ENCODE data around the gene CYP8B1. TPM values are rescaled to one million over a fixed set of nuclear protein-coding genes. Genes with fewer than 3 reads are reported as not detected.

Gene CYP8B1
- total RNA-seq, 1 experiment from 2014 or later, result 0.12 TPM

- ChIA-PET RAD21 (ENCODE audit: low non-redundant PET in 1 of 2, low total read pairs in 2 of 2, uncharacterized antibody in 2 of 2, unreplicated experiment in 2 of 2) (no interaction called here), POLR2A (no interaction called here), CTCF (no interaction called here)
- H4K20me1 ChIP-seq (ENCODE audit: insufficient read depth), result no peaks in the 10 kb centered on the region
- no peak overlapping the region for H3K4me3 ChIP-seq (replicated peaks in 1 of 2; ENCODE audit: low read depth in 1 of 2, low read length in 2 of 2)
- no peak for ATAC-seq
- H3K9me3 ChIP-seq (ENCODE audit: control insufficient read depth in 1 of 2, insufficient read depth in 1 of 2, low read depth in 1 of 2, low read length in 2 of 2), result no peaks in the 10 kb centered on the region
- H3K9ac ChIP-seq (ENCODE audit: low read length), result no peak overlapping the region
- no peaks in the 10 kb centered on the region for H3K79me2 ChIP-seq (ENCODE audit: insufficient read depth, low read length)
- H3K9me2 ChIP-seq (ENCODE audit: insufficient read depth), result no peaks in the 10 kb centered on the region
- no peaks in the 10 kb centered on the region for H3K27me3 ChIP-seq (ENCODE audit: insufficient read depth, low read length)
- H3K4me2 ChIP-seq (ENCODE audit: low read length), result no peak overlapping the region
- no peaks in the 10 kb centered on the region for H3K36me3 ChIP-seq (ENCODE audit: control insufficient read depth in 1 of 2, insufficient read depth in 2 of 2, low read length in 2 of 2)
- no peak overlapping the region for H3K27ac ChIP-seq (ENCODE audit: low read depth, low read length)
- no TSS peak for BruUV-seq (replicated peaks)
- H3K4me1 ChIP-seq (ENCODE audit: control insufficient read depth in 1 of 2, insufficient read depth in 2 of 2, low read length in 2 of 2), result no peaks in the 10 kb centered on the region
- no peak overlapping the region for H2AFZ ChIP-seq (ENCODE audit: low read depth, low read length, poor library complexity, severe bottlenecking)
- intact Hi-C loops (cut with micrococcal nuclease), result no loop called here
- TF ChIP-seq CBX3 (IDR thresholded peaks at IDR 0.05; ENCODE audit: low read depth), result no peak
- no peak for TF ChIP-seq YY1 (IDR thresholded peaks at IDR 0.05; ENCODE audit: extremely low read depth, insufficient replicate concordance, low read depth, low read length)
- TF ChIP-seq CEBPB (IDR thresholded peaks at IDR 0.05; ENCODE audit: low read depth), result no peak
- no peak for TF ChIP-seq SRF (IDR thresholded peaks at IDR 0.05; ENCODE audit: low read depth)
- TF ChIP-seq ZBTB33 (IDR thresholded peaks at IDR 0.05; ENCODE audit: extremely low read depth, insufficient replicate concordance, low read length), result no peak
- TF ChIP-seq REST (IDR thresholded peaks at IDR 0.05; ENCODE audit: low read depth), result no peak
- TF ChIP-seq RAD21 (IDR thresholded peaks at IDR 0.05; ENCODE audit: low read depth), result no peak
- no peak for TF ChIP-seq ATF3 (IDR thresholded peaks at IDR 0.05)
- TF ChIP-seq FOSL1 (IDR thresholded peaks at IDR 0.05; ENCODE audit: low read depth), result no peak
- TF ChIP-seq ELF1 (IDR thresholded peaks at IDR 0.05; ENCODE audit: borderline replicate concordance, low read depth), result no peak
- no peak for TF ChIP-seq EZH2phosphoT487 (IDR thresholded peaks at IDR 0.05; ENCODE audit: borderline replicate concordance)
- TF ChIP-seq EGR1 (IDR thresholded peaks at IDR 0.05; ENCODE audit: low read depth), result no peak
- no peak for TF ChIP-seq POLR2A (IDR thresholded peaks at IDR 0.05; ENCODE audit: borderline replicate concordance, extremely low read depth, insufficient read depth, insufficient read length)
- no peak for DNase-seq (ENCODE audit: low read depth, low spot score)
These were observed 28.4 kb upstream of the CYP8B1 start for GRCh38 chr3:42904076-42904475.

Data from HCT116 (cell line).